ENCODE data around the gene SSR3. TPM values are rescaled to one million over a fixed set of nuclear protein-coding genes. Genes with fewer than 3 reads are reported as not detected.

SSR3 gene
- total RNA-seq, 1 donor from 2014 or later, result 120 TPM

DNA sequence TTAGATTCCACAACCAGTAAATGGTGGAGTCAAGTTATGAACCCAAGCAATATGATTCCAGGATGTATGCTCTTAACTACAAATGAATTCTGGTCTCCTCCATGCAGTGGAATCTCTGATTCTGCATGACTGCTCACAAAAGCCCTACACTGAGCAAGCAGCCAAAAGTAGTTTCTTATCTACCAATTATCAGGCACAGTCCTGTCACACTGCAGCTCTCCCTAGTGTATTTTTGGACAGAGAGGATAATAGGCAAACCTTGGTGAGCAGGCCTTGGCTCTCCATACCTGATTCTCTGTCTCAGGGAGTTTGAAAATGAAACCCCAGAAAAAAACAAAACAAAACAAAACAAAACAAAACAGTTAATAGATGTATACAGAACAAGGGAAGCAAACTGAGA is 3.5 kb upstream of the SSR3 start:
- no peaks in the 10 kb centered on the region for H3K27me3 Mint-ChIP-seq (ENCODE audit: low read depth)
- no peak overlapping the region for H3K4me3 Mint-ChIP-seq
- TF ChIP-seq, protein P1, sequence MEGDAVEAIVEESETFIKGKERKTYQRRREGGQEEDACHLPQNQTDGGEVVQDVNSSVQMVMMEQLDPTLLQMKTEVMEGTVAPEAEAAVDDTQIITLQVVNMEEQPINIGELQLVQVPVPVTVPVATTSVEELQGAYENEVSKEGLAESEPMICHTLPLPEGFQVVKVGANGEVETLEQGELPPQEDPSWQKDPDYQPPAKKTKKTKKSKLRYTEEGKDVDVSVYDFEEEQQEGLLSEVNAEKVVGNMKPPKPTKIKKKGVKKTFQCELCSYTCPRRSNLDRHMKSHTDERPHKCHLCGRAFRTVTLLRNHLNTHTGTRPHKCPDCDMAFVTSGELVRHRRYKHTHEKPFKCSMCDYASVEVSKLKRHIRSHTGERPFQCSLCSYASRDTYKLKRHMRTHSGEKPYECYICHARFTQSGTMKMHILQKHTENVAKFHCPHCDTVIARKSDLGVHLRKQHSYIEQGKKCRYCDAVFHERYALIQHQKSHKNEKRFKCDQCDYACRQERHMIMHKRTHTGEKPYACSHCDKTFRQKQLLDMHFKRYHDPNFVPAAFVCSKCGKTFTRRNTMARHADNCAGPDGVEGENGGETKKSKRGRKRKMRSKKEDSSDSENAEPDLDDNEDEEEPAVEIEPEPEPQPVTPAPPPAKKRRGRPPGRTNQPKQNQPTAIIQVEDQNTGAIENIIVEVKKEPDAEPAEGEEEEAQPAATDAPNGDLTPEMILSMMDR (IDR thresholded peaks at IDR 0.05; ENCODE audit: unreplicated experiment), result no peak
- DNase-seq (ENCODE audit: low spot score in 2 of 2, unreplicated experiment in 2 of 2), result no peak
- peak overlapping the region; percentile 84 for H3K27ac Mint-ChIP-seq
- H3K4me1 Mint-ChIP-seq, result peaks cover 39% of the 10 kb centered on the region
- no peaks in the 10 kb centered on the region for H3K36me3 Mint-ChIP-seq
- no peaks in the 10 kb centered on the region for H3K9me3 Mint-ChIP-seq

- Mint-ChIP-seq H3K27me3 (ENCODE audit: low read depth) (no peaks in the 10 kb centered on the region), H3K27ac (peak overlapping the region; percentile 98), H3K4me1 (peaks cover 51% of the 10 kb centered on the region)
Measured at GRCh38 chr3:156554515-156554841, 439 bp downstream of the SSR3 start.

GRCh38 chr3:156553705-156554356 is 1.1 kb downstream of the SSR3 start:
- peaks cover 45% of the 10 kb centered on the region for H3K4me1 Mint-ChIP-seq
- DNase-seq (ENCODE audit: low spot score in 2 of 2, unreplicated experiment in 2 of 2), result no peak
- peak overlapping the region; percentile 99 for H3K4me3 Mint-ChIP-seq
- TF ChIP-seq, protein P1 (IDR thresholded peaks at IDR 0.05; ENCODE audit: unreplicated experiment), result no peak
- peak overlapping the region; percentile 98 for H3K27ac Mint-ChIP-seq
- H3K36me3 Mint-ChIP-seq, result peaks cover 23% of the 10 kb centered on the region
- H3K9me3 Mint-ChIP-seq, result no peaks in the 10 kb centered on the region
- no peaks in the 10 kb centered on the region for H3K27me3 Mint-ChIP-seq (ENCODE audit: low read depth)

More at GRCh38 chr3:156554515-156554841, 439 bp downstream of the SSR3 start:
- DNase-seq (ENCODE audit: low spot score in 2 of 2, unreplicated experiment in 2 of 2), result no peak
- TF ChIP-seq, protein P1 (IDR thresholded peaks at IDR 0.05; ENCODE audit: unreplicated experiment), result no peak
- Mint-ChIP-seq H3K36me3 (peaks cover 21% of the 10 kb centered on the region), H3K4me3 (peak overlapping the region; percentile 99), H3K9me3 (no peaks in the 10 kb centered on the region)

- Mint-ChIP-seq H3K27ac (peak overlapping the region; percentile 16), H3K9me3 (no peaks in the 10 kb centered on the region), H3K4me3 (peak overlapping the region; percentile 25), H3K27me3 (ENCODE audit: low read depth) (no peaks in the 10 kb centered on the region), H3K36me3 (peaks cover 26% of the 10 kb centered on the region), H3K4me1 (peaks cover 39% of the 10 kb centered on the region)
- TF ChIP-seq, protein P1 (IDR thresholded peaks at IDR 0.05; ENCODE audit: unreplicated experiment), result no peak
- no peak for DNase-seq (ENCODE audit: low spot score in 2 of 2, unreplicated experiment in 2 of 2)
Measured at GRCh38 chr3:156552973-156553372, 1.9 kb downstream of the SSR3 start.

GRCh38 chr3:156551746-156552145 is 3.2 kb downstream of the SSR3 start:
- TF ChIP-seq, protein P1 (IDR thresholded peaks at IDR 0.05; ENCODE audit: unreplicated experiment), result no peak
- H3K36me3 Mint-ChIP-seq, result peaks cover 29% of the 10 kb centered on the region
- no peaks in the 10 kb centered on the region for H3K9me3 Mint-ChIP-seq
- no peak overlapping the region for H3K4me3 Mint-ChIP-seq
- H3K4me1 Mint-ChIP-seq, result peaks cover 48% of the 10 kb centered on the region
- no peak for DNase-seq (ENCODE audit: low spot score in 2 of 2, unreplicated experiment in 2 of 2)
- peak overlapping the region; percentile 6 for H3K27ac Mint-ChIP-seq
- H3K27me3 Mint-ChIP-seq (ENCODE audit: low read depth), result no peaks in the 10 kb centered on the region
